NCI-H2196 (cell line): ENCODE data around the gene FAM222B.
"Not testable (repeated sequence)": the region's sequence is repeated elsewhere in the genome, so short reads cannot be mapped to it uniquely, and the experiment has no call there.

Source experiments
- DNase-seq: peaks from one replicate; lab custom pipeline; 2025; ENCODE audit not compliant: unreplicated experiment; lab: John Stamatoyannopoulos, UW

FAM222B gene

DNA sequence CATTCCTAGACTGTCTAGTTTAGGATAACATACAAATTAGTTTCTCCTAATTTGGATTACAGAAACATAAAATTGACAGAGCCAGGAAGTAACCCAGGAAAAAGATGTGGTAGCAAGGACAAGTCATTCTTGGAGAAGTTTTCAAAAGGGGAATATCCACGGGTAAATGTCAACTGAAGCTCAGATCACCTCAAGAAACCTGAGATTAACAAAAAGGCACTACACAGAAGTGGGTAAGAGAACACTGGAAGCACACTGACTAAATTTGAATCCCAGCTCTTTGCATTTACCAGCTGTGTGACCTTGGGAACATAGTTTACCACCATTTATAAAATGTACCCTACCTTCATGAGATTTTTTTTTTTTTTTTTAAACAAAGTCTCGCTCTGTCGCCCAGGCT is 59.4 kb downstream of the FAM222B start:
- DNase-seq, result no peak

DNA sequence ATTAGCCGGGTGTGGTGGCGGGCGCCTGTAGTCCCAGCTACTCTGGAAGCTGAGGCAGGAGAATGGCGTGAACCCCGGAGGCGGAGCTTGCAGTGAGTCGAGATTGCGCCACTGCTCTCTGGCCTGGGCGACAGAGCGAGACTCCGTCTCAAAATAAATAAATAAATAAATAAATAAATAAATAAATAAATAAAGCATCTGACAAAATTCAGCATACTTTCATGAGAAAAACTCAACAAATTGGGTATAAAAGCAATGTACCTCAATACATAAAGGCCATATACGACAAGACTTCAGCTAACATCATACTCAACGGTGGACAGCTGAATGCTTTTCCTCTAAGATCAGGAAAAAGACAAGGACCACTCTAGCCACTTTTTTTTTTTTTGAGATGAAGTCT is 63.0 kb downstream of the FAM222B start:
- not testable (repeated sequence) for DNase-seq

DNA sequence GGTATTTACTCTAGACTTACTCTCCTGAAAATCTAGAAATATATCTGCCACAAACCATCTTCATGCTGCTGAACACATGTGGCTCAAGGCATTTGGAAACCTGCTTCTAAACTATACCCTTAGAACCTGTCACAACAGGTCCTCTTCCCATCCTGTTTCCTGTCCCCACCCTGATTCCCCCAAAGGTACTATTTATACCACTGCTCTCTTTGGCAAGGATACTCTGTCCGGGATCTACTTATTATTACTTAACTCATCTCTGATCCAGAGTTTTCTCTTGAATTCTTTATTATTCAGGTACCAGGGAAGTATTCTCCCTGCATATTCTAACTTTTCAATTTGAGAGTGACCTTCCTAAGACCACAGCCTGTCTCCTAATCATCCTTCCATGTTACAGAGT is 65.4 kb downstream of the FAM222B start:
- no peak for DNase-seq

DNA sequence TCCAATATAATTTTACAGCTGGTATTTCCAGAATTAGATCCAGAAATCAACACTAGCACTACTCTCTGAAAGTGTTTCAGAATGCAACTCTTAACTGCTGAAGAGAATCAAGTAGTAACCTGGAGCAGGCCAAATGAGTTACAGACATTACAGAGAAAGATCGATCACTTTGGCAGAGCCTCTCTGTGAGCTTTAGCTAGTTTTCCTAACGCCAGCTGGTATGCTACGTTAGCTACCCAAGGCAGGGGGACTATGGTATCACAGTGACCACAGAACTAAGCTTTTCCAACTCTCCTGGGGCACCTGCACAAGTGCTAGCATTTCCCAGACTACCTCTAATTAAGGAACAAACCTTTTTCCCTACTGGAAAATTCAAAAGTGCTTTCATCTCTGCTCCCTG is 68.4 kb downstream of the FAM222B start:
- no peak for DNase-seq

DNA sequence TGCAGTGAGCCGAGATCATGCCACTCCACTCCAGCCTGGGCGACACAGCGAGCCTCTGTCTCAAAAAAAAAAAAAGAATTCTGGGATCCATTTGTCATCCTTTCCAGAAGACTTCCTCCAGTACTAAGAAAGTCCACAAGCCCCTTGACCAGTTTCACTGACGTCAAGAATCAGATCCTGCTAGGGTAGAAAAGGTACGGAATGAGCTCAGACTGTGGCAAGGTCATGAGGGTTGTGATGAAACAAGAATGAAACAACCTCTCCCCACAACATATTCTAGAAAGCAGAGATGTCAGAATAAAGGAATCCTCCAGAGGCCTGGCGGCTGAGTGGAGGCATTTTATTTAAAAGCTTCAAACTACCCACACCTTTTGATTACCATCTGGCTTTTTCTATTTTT is 68.9 kb downstream of the FAM222B start:
- DNase-seq, result no peak

DNA sequence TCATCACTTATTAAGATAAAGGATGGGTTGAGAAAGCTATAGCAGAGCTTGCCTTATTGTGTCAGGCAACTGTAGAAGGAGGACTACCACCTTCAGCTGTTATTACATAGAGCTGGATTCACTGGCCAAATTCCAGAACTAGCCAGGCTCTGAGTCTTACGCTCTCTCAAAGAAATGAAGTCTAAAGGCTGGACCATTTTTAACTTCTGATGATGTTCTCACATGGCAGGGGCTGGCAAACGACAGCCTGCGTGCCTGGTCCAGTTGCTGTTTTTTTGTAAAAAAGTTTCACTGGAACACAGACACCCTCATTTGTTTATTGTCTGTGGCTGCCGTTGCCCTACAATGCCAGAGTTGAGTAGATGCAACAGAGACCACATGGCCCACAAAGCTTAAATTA is 77.6 kb downstream of the FAM222B start:
- no peak for DNase-seq

DNA sequence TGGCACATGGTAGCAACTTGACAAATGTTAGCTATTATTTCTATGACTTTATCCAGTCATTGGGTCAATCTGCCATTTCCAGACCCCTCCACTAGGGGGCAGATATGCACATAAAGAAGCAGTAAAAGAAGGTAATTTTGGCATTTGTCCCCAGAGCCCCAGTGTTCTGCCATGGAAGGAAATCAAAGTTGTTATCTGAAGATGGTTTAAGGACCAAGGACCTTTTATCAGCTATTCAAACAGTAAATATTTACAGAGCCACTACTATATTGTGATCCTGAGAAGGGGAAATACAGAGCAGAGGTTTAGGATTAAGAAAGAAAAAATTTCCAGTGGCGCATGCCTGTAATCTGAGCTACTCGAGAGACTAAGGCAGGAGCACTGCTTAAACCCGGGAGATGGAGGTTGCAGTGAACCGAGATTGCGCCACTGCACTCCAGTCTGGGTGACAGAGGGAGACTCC is 78.8 kb downstream of the FAM222B start:
- peak; percentile 72 for DNase-seq

DNA sequence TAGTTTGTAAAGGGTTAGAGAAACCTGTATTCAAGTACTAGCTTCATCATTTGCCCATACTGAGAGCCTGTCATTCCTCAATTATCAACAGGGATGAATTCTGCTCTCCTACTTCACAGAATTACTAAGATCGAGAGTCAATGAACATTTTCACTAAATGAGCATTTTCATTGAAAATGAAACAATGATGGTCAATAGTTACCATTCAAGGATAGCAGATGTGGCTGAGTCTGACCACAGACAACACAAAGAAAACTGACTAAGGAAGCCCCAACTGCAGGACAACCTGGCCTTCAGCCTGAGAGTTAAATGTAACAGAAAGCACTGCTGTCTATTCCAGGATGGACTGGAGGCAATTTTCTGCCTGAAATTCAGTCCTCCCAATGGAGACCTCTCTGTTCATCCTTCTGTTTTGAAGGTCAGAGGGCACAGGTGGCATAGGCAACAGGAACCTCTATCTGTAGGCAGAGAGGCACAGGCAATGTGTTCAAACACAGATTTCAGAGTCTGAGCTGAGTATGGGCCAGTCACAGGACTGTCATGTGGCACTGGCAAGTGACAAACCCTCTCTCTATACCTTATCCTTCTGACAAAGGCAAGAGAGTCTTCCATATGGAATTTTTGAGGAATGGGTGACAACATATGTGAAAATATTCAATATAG is 79.3 kb downstream of the FAM222B start:
- DNase-seq, result no peak

DNA sequence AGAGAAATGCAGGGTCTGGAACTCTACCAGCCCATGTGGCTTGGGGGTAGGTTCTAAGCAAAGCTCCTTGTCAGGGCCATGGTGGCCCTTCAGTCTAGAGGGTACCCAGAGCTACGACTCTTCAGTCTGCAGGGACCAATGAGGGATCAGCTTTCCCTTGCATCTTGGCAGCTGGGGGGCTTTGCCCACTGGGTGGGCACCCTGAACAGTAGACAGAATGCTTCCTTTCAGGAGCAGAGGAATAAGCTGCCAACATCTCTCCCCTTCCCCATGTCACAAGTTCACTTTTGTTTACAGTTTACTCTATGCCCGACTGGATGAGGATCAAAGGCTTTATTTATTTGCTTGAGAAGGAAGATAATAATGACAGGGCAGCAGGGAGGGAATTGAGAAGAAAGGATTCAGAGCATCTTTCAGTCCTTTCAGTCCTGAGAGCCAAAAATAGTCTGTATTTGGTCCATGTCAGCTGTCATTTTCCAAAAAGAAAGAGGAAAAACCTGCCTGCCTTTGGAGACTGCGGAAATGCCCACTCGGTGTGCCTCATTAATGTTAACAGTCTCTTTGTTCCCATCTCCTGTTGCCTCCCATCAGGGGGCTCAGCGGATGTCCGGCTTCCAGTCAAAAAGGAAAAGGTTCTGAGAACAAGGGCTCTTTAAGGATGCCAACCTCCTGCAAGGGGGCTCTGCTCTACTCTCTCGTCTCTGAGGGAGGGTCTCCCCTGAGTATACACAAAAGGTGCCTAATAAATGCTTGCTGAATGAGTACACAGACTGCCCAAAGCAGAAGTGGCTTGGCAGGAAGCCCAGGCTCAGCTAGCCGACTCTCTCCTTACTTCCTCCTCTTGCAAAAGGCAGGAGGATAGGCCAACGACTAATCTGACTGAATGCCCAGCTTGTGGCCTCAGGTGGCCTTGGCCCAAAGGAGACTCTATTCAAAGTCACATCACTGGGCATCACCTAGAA is 81.7 kb downstream of the FAM222B start:
- peak; percentile 62 for DNase-seq

DNA sequence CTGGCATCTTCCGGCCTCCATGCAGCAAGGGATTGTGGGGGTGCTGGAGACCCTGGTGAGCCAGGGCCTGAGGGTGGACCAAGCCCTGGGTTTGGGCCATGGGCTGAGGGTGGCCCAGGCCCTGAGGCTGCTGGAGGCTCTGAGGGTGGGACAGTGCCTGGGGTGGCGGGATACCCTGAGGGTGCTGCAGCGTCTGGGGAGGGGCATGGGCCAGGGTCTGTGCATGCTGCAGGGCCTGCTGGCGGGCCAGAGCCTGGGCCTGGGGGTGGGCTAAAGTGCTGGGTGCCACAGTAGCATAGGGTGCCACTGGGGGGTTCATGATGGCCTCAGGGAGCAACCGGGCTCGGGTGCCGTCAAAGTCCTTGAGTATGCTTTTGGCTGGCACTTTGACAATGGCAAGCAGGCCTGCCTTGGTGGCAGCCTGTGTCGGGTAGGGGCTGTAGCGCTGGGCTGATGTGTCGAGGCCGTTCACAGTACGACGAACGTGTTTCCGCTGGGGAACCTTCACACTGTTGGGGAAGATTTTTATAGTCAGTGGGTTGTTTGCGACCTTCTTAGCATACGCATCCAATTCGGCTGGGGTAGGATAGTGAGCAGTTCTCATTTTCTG is 83.2 kb downstream of the FAM222B start:
- DNase-seq, result no peak

DNA sequence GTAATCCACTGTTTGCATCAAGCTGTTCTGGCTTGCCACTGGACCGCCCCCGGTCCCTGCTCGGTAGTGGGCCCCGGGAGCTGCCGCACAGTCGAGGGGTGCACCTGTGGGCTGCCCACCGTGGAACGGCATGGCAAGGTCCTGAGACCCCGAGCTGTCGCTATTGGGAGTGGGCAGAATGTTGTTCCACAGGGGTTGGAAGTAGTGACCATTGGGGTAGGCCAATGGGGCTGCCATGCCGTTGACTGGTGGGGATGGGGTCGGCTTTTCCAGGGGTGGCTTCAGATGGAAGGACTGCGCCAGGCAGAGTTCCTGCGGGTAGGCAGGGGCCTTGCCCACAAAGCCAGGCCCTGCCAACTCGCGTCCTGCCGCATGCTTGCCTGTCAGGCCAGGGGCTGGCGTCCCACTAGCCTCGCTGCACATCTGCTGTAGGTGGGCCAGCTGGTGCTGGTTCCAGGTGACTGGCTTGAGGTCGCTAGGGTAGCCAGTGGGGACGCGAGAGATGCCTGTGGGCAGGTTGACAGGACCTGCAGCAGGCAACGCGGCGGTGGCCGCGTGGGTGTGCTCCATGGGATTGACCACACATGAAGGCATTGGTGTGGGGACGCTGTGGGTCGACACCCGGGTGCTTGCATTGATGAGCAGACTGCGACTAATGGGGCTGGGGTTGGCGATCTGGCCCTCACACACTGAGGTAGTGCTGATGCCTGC is 84.0 kb downstream of the FAM222B start:
- DNase-seq, result no peak

DNA sequence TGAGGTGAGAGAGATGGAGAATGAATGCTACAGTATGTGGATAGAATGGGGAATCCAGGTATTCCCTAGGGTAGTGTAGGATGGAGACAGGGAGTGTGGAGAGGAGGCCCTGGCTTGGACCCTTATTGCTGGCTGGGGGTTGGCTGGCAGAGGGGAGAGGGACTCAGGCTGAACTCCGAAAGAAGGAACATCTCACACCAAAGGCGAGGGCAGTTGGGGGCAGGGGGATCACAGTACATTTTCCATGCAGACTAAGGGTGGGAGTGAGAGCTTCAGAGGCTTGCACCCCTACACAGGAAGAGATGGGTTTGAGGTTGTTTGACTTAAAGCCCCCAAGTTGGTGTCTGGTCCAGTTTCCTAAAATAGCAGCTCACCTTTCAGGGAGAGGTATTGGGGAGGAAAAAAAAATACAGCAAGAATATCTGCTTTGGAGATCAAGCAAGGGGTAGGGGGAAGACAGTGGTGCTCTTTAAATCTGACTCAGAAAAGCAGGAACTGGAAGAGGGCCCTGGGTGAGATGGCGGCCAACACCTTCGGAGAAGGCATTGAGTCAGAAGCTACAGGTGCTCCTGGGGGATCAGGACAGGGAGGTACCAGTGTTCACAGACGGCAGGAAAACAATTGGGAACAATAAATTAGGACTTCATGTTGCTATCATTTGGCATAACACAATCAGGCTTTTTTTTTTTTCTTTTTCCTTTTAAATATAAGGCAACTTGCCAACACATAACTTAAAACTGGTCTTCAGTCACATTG is 86.4 kb downstream of the FAM222B start:
- no peak for DNase-seq

DNA sequence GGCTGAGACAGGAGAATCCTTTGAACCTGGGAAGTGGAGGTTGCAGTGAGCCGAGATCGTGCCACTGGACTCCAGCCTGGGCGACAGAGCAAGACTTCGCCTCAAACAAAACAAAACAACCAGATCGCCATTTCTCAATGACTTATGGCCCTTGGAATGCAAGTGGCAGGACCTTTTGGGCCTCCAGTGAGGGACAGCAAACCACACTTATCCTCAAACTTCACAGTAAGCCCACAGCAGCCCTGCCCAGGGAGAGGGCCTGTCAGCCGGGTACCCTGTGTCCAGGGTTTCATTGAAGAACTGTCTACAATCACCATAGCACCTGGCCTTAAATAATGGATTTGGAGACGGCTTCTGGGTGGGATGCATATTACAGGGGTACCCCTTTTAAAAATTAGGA is 87.1 kb downstream of the FAM222B start:
- DNase-seq, result no peak

DNA sequence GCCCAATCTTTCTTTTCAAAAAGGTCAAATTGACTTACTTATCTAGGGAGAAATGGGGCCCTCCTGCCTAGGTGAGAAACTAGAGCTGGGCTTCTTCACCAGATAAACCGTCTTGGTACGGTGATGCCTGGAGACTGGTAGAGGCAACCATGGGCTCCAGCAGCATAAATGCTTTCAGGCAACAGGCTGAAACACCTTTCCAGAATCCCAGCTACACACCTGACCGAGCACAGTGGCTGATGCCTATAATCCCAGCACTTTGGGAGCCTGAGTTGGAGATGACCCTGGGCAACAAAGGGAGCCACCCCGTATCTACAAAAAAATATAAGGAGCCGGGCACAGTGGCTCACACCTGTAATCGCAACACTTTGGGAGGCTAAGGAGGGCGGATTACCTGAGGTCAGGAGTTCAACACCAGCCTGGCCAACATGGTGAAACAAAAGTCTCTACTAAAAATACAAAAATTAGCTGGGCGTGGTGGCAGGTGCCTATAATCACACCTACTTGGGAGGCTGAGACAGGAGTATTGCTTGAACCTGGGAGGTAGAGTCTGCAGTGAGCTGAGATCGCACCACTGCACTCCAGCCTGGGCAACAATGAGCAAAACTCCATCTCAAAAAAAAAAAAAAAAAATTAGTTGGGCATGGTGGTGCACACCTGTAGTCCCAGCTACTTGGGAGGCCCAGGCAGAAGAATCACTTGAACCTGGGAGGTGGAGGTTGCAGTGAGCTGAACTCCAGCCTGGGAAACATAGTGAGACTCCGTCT is 90.8 kb downstream of the FAM222B start:
- DNase-seq, result no peak

DNA sequence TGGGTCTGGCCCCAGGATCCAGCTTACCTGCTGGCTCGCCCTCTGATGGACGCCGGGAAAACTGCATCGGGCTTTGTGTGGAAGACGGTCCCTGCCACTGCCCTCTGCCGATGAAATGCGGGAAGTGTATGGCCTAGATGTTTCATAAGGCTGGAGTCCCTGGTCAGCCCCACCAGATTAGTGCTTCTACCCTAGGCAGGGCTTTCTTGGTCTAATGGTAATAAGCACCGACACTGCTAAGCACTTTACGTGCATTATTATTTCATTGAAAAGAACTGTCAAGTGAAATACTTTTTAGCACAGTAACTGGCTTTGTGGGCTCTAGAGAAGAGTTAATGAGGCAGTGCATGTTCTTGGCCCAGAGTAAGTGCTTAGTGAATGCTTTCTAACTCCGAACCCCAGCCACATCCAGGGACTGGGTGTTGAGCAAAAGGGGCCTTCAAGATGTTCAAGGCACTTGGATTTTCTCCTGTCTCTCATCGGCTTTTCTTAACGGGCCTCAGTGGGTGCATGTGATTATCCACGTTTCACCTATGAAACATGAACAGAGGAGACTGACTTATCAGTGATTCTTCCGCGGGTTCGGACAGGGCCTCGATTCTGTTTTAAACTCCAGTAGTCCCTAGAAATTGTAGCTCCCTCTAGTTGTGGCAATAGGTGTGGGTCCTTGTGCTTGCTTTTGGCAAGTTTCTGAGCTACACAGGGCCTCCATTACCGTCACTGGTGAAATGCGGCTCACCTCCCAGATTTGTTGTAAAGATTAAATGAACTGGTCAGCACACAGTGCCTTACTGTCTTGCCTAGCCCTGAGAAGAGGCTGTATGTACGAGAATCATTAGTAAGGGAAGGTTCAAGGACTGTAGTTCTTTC is 92.2 kb downstream of the FAM222B start:
- DNase-seq, result peak; percentile 77

DNA sequence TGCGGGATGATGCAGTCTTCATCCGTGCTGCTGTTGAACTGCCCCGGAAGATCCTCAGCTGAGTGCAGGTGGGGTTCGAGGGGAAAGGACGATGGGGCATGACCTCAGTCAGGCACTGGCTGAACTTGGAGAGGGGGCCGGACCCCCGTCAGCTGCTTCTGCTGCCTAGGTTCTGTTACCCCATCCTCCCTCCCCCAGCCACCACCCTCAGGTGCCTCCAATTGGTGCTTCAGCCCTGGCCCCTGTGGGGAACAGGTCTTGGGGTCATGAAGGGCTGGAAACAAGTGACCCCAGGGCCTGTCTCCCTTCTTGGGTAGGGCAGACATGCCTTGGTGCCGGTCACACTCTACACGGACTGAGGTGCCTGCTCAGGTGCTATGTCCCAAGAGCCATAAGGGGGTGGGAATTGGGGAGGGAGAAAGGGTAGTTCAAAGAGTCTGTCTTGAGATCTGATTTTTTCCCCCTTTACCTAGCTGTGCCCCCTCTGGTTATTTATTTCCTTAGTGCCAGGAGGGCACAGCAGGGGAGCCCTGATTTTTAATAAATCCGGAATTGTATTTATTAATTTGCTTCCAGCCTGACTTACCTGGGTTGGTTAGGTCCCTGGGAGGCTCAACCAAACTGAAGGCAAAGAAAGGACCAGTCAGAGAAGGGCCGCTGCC is 92.9 kb downstream of the FAM222B start:
- DNase-seq, result no peak

DNA sequence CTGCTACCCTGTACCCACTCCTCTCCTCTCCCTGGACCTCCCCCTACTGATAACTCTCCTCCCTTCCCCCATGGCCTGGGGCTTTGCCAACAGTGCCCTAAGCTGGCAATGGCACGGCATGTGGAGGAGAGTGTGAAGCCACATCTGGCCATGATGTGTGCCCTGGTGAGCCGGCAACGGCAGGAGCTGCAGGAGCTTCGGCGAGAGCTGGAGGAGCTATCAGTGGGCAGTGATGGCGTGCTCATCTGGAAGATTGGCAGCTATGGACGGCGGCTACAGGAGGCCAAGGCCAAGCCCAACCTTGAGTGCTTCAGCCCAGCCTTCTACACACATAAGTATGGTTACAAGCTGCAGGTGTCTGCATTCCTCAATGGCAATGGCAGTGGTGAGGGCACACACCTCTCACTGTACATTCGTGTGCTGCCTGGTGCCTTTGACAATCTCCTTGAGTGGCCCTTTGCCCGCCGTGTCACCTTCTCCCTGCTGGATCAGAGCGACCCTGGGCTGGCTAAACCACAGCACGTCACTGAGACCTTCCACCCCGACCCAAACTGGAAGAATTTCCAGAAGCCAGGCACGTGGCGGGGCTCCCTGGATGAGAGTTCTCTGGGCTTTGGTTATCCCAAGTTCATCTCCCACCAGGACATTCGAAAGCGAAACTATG is 93.6 kb downstream of the FAM222B start:
- no peak for DNase-seq
